HG03565 (cell line): Measurements from ENCODE around the gene SLF2.
"Not testable (repeated sequence)": the region's sequence is repeated elsewhere in the genome, so short reads cannot be mapped to it uniquely, and the experiment has no call there.

Experiments used
- ATAC-seq: cut with Tn5 transposase; IDR thresholded peaks from one replicate; pipeline ENCODE4 v1.9.1; 2021; ENCODE audit warnings: mild to moderate bottlenecking, moderate library complexity; ENCODE audit not compliant: unreplicated experiment

Gene SLF2

DNA sequence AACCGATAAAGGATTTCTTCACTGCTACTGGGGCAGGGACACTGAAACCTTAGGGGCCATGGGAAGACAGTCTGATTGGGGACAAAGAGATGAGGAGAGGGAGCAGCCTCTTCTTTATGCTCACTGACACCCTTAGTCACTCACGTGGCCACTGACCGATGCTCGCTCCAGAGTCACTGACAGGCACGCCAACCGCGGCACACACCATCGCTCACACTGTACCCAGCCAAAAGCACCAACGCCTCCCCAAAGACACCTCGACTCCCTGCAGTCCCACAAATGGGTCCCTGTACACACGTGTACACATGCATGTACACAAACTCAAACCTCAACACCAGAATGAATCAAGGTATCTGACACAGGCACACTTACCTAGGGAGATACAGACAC, 35.3 kb upstream of the SLF2 start:
- no peak for ATAC-seq

DNA sequence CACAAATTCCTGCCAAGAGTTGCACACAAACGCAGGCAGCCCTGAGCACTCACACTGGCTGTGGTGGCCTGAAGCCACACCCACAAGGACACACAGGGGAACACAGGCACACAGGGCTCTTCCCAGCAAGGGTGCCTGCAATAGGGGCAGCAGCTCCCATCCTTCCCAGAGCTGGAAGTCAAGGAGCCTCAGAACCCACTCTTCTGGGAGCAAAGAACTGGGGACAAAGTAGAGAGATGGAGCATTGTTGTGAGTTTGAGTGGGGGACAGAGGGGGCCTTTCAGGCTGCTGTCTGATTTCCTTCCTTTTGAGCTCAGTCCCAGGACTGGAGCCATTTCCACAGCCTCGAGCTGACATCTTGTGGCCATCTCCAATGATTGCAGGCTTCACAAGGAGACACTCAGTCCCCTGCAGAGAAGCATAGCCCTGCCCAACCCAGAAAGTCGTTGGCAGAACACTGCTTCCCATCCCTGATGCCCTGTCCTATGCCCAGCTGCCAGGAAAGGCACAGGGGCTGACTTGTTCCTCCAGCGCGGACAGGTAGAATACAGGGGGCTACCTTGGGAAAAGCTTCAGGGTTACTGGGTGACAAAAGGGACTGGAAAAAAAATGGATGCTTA, 34.4 kb upstream of the SLF2 start:
- ATAC-seq = no peak

DNA sequence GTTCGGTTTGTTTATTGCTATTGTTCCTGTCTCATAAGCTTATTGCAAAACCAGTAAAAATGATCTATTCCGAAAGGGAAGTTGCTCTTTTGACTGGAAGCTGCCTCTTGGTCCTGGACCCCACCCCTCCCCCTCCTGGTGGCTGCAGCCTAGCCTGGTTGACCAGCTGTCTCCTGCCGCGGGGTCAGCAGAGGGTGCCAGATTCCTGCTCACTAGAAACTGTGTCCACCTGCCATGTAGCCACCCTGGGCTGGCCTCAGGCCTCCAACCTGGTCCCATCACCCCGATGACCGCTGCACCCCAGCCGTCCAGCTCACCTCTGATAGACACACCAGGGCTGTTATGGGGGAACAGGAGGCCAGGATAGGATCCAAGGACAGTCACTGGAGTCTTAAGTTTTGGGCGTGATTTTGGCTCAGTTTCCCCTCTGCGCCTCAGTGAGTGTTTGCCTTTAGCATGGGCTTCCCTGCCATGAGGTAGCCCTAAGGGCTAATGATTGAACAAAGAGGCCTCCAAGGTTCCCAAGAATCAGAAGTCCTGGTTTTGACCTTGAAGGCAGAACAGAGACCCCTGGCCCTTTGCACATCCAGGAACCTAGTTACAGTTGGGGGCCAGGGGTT, 32.9 kb upstream of the SLF2 start:
- no peak for ATAC-seq

- ATAC-seq = no peak
These were observed 31.1 kb upstream of the SLF2 start for GRCh38 chr10:100881556-100882213.

- no peak for ATAC-seq
These were observed 30.5 kb upstream of the SLF2 start for GRCh38 chr10:100882252-100882651.

DNA sequence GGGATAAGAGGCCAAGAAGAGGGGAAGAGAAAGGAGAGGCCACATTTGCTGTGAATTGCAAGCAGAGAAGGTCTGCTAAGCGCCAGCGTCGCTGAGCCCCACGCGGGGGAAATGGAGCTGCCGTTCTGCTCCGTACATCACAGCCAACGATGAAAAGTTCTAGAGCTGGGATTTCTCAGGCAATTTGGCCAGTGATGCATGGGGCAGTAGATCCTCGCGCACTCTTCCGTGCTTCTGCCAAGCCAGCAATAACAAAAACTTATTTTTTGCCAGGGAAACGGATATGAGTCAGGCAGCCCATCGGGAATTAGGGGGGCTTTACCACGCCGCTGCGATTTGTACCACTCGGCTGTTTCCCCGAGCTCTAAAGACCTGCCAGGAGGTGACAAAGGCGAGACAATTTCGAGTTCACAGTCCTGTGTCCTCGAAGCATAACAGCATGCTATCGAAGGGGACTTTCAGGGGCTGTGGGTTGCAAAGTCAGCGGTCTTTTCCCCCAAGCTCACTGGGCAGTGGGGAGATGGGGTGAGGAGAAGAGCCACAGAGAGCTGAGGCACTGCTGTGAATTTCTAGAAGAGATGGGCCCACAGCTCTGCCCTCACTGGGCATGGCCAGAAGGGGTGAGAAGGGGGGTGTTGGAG, 30.0 kb upstream of the SLF2 start:
- no peak for ATAC-seq

GRCh38 chr10:100883312-100883821, 29.4 kb upstream of the SLF2 start:
- no peak for ATAC-seq

GRCh38 chr10:100885611-100886010, 27.2 kb upstream of the SLF2 start:
- not testable (repeated sequence) for ATAC-seq

GRCh38 chr10:100886091-100886490, 26.7 kb upstream of the SLF2 start:
- ATAC-seq = no peak

- no peak for ATAC-seq
These were observed 26.2 kb upstream of the SLF2 start for GRCh38 chr10:100886521-100886920.

GRCh38 chr10:100886963-100887362, 25.8 kb upstream of the SLF2 start:
- ATAC-seq = no peak

GRCh38 chr10:100887761-100888296, 24.9 kb upstream of the SLF2 start:
- no peak for ATAC-seq

GRCh38 chr10:100888957-100889356, 23.8 kb upstream of the SLF2 start:
- ATAC-seq = no peak

DNA sequence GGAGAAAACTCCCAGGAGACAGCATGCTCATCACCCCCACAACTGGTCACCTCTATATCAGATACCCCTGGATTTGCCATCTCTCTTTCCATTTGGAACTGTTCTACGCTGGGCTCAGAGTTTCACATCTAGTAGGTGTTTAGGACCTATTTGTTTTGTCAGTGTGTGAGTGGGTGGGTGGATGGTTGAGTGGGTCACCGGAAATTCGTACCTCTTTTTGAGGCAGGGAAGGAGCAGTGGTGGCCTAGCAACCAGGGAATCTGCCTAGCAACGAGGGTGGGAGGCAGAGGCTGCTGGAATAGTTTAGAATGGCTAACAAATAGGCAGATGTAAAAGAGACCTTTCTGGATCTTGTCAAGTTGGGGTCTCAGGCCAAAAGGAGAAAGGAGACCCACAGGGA, 23.2 kb upstream of the SLF2 start:
- no peak for ATAC-seq

GRCh38 chr10:100890141-100890672, 22.6 kb upstream of the SLF2 start:
- no peak for ATAC-seq

GRCh38 chr10:100890673-100891317, 22.0 kb upstream of the SLF2 start:
- no peak for ATAC-seq

- ATAC-seq = no peak
These were observed 18.7 kb upstream of the SLF2 start for GRCh38 chr10:100894033-100894432.

DNA sequence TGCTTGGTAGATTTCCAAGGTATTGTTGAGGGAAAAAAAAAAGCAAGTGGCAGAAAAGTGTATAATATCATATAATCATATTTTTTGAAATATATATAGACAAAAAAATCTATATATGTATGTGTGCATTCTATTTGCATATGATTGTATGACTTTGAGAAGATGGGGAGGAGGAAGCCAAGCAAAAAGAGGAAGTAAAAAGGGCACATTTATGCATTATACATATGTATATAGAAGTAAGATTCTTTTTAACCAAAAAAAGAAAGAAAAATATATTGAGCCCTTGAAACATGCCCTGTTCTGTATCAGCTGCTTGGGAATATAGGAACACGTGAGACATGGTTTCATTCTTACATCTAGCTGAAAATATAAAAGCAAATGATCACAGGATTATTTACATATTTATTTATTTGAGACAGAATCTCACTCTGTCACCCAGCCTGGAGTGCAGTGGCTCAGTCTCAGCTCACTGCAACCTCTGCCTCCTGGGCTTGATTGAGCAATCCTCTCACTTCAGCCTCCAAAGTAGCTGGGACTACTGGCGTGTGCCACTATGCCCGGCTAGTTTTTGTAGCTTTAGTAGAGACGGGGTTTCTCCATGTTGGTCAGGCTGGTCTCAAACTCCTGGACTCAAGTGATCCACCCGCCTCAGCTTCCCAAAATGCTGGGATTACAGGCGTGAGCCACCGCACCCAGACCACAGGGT, 18.0 kb upstream of the SLF2 start:
- ATAC-seq = no peak

GRCh38 chr10:100895346-100895745, 17.4 kb upstream of the SLF2 start:
- no peak for ATAC-seq

DNA sequence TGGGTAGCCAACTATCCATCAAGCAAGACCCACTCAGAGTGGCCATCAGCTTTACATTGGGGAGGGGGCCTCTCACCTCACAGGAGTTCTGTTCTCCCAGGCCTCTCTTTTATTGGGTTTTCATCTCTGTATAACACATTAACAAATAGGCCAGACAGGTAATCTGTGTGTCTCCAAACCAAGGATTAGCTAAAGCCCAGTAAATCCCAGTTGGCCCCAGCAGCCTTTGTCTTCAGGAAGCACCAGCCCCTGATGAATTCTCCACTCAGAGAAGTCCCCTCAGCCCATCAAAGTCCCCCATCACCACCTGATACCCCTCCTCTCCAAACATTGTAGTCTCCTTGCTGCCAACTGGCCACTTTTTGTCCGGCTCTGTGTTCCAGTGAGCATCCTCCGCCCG, 16.9 kb upstream of the SLF2 start:
- no peak for ATAC-seq
